Stimulated activated memory B cell treated with anti-CD40 and anti-IgM and Interleukin-4, amounts not matched to agents 10 μg/mL and 1 μg/mL and 100 μg/mL, for 72 hours (primary cell): ENCODE results near the gene TRAP1.

Experiments used
- ATAC-seq: fragments of 150-1000 bp; cut with Tn5 transposase; 2 replicates; pipeline ENCODE4 v1.10.0; 2021
- H3K27ac Mint-ChIP-seq: one replicate; pipeline ENCODE4 v1.8.0; 2022; ENCODE audit warnings: mild to moderate bottlenecking, mixed read lengths
- H3K27me3 Mint-ChIP-seq: one replicate; pipeline ENCODE4 v1.8.0; 2022; ENCODE audit warnings: mixed read lengths
- H3K36me3 Mint-ChIP-seq: one replicate; pipeline ENCODE4 v1.8.0; 2022; ENCODE audit warnings: mixed read lengths
- H3K4me1 Mint-ChIP-seq: one replicate; pipeline ENCODE4 v1.8.0; 2022; ENCODE audit warnings: mixed read lengths
- H3K4me3 Mint-ChIP-seq: one replicate; pipeline ENCODE4 v1.8.0; 2022; ENCODE audit warnings: mild to moderate bottlenecking, moderate library complexity, mixed read lengths
- H3K9me3 Mint-ChIP-seq: one replicate; pipeline ENCODE4 v1.8.0; 2022; ENCODE audit warnings: mixed read lengths

TRAP1 gene

GRCh38 chr16:3717235-3718018 is at the start of gene TRAP1:
Gene TRAP1, minus strand, starts transcription at chr16:3717524. Its CDS starts 16 bp downstream, at chr16:3717508.
- Mint-ChIP-seq H3K9me3 (no peaks in the 10 kb centered on the region), H3K27me3 (no peaks in the 10 kb centered on the region)

GRCh38 chr16:3766177-3766576 is 48.9 kb upstream of the TRAP1 start:
- H3K27me3 Mint-ChIP-seq, result no peaks in the 10 kb centered on the region
- peaks cover 43% of the 10 kb centered on the region for H3K36me3 Mint-ChIP-seq
- ATAC-seq, result no peak
- H3K4me1 Mint-ChIP-seq, result peaks cover 13% of the 10 kb centered on the region
- no peaks in the 10 kb centered on the region for H3K9me3 Mint-ChIP-seq
- H3K27ac Mint-ChIP-seq, result no peak overlapping the region
- H3K4me3 Mint-ChIP-seq, result no peak overlapping the region

More at GRCh38 chr16:3717235-3718018, at the start of gene TRAP1:
- Mint-ChIP-seq H3K4me1 (peaks cover 39% of the 10 kb centered on the region), H3K4me3 (peak within 1 kb of the TSS; percentile 88), H3K27ac (peak within 1 kb of the TSS; percentile 92), H3K36me3 (peaks cover 17% of the 10 kb centered on the region)
- peak; percentile 98 for ATAC-seq

- ATAC-seq, result no peak
- Mint-ChIP-seq H3K9me3 (no peaks in the 10 kb centered on the region), H3K27me3 (no peaks in the 10 kb centered on the region), H3K27ac (no peak overlapping the region), H3K4me1 (peaks cover 13% of the 10 kb centered on the region), H3K4me3 (no peak overlapping the region), H3K36me3 (peaks cover 34% of the 10 kb centered on the region)
These were observed 47.1 kb upstream of the TRAP1 start for GRCh38 chr16:3764409-3764808.

GRCh38 chr16:3762107-3762750 is 44.9 kb upstream of the TRAP1 start:
- Mint-ChIP-seq H3K9me3 (no peaks in the 10 kb centered on the region), H3K27me3 (no peaks in the 10 kb centered on the region), H3K36me3 (peaks cover 38% of the 10 kb centered on the region), H3K4me3 (no peak overlapping the region), H3K27ac (no peak overlapping the region), H3K4me1 (peaks cover 5% of the 10 kb centered on the region)
- ATAC-seq, result no peak

GRCh38 chr16:3761375-3762106 is 44.2 kb upstream of the TRAP1 start:
- ATAC-seq, result no peak
- H3K4me1 Mint-ChIP-seq, result no peaks in the 10 kb centered on the region
- H3K4me3 Mint-ChIP-seq, result no peak overlapping the region
- no peaks in the 10 kb centered on the region for H3K9me3 Mint-ChIP-seq
- no peaks in the 10 kb centered on the region for H3K27me3 Mint-ChIP-seq
- peaks cover 32% of the 10 kb centered on the region for H3K36me3 Mint-ChIP-seq
- H3K27ac Mint-ChIP-seq, result no peak overlapping the region

- Mint-ChIP-seq H3K36me3 (peaks cover 30% of the 10 kb centered on the region), H3K4me3 (no peak overlapping the region), H3K4me1 (no peaks in the 10 kb centered on the region), H3K27ac (no peak overlapping the region), H3K27me3 (no peaks in the 10 kb centered on the region), H3K9me3 (no peaks in the 10 kb centered on the region)
- ATAC-seq, result no peak
These were observed 43.2 kb upstream of the TRAP1 start for GRCh38 chr16:3760518-3760917.

GRCh38 chr16:3759736-3760135 is 42.4 kb upstream of the TRAP1 start:
- ATAC-seq, result no peak
- Mint-ChIP-seq H3K9me3 (no peaks in the 10 kb centered on the region), H3K4me3 (no peak overlapping the region), H3K27me3 (no peaks in the 10 kb centered on the region), H3K4me1 (no peaks in the 10 kb centered on the region), H3K36me3 (peaks cover 34% of the 10 kb centered on the region), H3K27ac (no peak overlapping the region)

- no peak overlapping the region for H3K27ac Mint-ChIP-seq
- no peaks in the 10 kb centered on the region for H3K9me3 Mint-ChIP-seq
- ATAC-seq, result no peak
- H3K4me1 Mint-ChIP-seq, result no peaks in the 10 kb centered on the region
- H3K27me3 Mint-ChIP-seq, result no peaks in the 10 kb centered on the region
- H3K4me3 Mint-ChIP-seq, result no peak overlapping the region
- H3K36me3 Mint-ChIP-seq, result peaks cover 52% of the 10 kb centered on the region
These were observed 38.8 kb upstream of the TRAP1 start for GRCh38 chr16:3756113-3756512.

- no peak overlapping the region for H3K4me3 Mint-ChIP-seq
- no peaks in the 10 kb centered on the region for H3K9me3 Mint-ChIP-seq
- H3K27ac Mint-ChIP-seq, result no peak overlapping the region
- ATAC-seq, result no peak
- H3K36me3 Mint-ChIP-seq, result peaks cover 57% of the 10 kb centered on the region
- peaks cover 2% of the 10 kb centered on the region for H3K4me1 Mint-ChIP-seq
- H3K27me3 Mint-ChIP-seq, result no peaks in the 10 kb centered on the region
These were observed 37.9 kb upstream of the TRAP1 start for GRCh38 chr16:3755249-3755648.

- peaks cover 59% of the 10 kb centered on the region for H3K36me3 Mint-ChIP-seq
- H3K27ac Mint-ChIP-seq, result no peak overlapping the region
- ATAC-seq, result no peak
- no peak overlapping the region for H3K4me3 Mint-ChIP-seq
- H3K27me3 Mint-ChIP-seq, result no peaks in the 10 kb centered on the region
- no peaks in the 10 kb centered on the region for H3K9me3 Mint-ChIP-seq
- peaks cover 7% of the 10 kb centered on the region for H3K4me1 Mint-ChIP-seq
These were observed 37.4 kb upstream of the TRAP1 start for GRCh38 chr16:3754772-3755171.

- H3K4me1 Mint-ChIP-seq, result peaks cover 8% of the 10 kb centered on the region
- no peak for ATAC-seq
- H3K9me3 Mint-ChIP-seq, result no peaks in the 10 kb centered on the region
- no peak overlapping the region for H3K4me3 Mint-ChIP-seq
- no peaks in the 10 kb centered on the region for H3K27me3 Mint-ChIP-seq
- peaks cover 59% of the 10 kb centered on the region for H3K36me3 Mint-ChIP-seq
- no peak overlapping the region for H3K27ac Mint-ChIP-seq
These were observed 36.9 kb upstream of the TRAP1 start for GRCh38 chr16:3754081-3754703.

- peaks cover 57% of the 10 kb centered on the region for H3K36me3 Mint-ChIP-seq
- H3K27ac Mint-ChIP-seq, result no peak overlapping the region
These were observed 35.7 kb upstream of the TRAP1 start for GRCh38 chr16:3752984-3753383.

GRCh38 chr16:3751878-3752277 is 34.6 kb upstream of the TRAP1 start:
- no peak for ATAC-seq
- Mint-ChIP-seq H3K9me3 (no peaks in the 10 kb centered on the region), H3K27ac (no peak overlapping the region)

More at GRCh38 chr16:3752984-3753383, 35.7 kb upstream of the TRAP1 start:
- ATAC-seq, result no peak
- H3K9me3 Mint-ChIP-seq, result no peaks in the 10 kb centered on the region
- no peaks in the 10 kb centered on the region for H3K27me3 Mint-ChIP-seq
- H3K4me3 Mint-ChIP-seq, result no peak overlapping the region
- H3K4me1 Mint-ChIP-seq, result peaks cover 8% of the 10 kb centered on the region

GRCh38 chr16:3748307-3748706 is 31.0 kb upstream of the TRAP1 start:
- H3K9me3 Mint-ChIP-seq, result no peaks in the 10 kb centered on the region
- no peak overlapping the region for H3K4me3 Mint-ChIP-seq
- H3K4me1 Mint-ChIP-seq, result peaks cover 8% of the 10 kb centered on the region
- H3K27ac Mint-ChIP-seq, result no peak overlapping the region
- H3K27me3 Mint-ChIP-seq, result no peaks in the 10 kb centered on the region
- H3K36me3 Mint-ChIP-seq, result peaks cover 67% of the 10 kb centered on the region
- no peak for ATAC-seq

More at GRCh38 chr16:3751878-3752277, 34.6 kb upstream of the TRAP1 start:
- Mint-ChIP-seq H3K4me3 (no peak overlapping the region), H3K36me3 (peaks cover 61% of the 10 kb centered on the region), H3K27me3 (no peaks in the 10 kb centered on the region), H3K4me1 (peaks cover 8% of the 10 kb centered on the region)

- H3K27ac Mint-ChIP-seq, result peak overlapping the region; percentile 32
- ATAC-seq, result no peak
- H3K27me3 Mint-ChIP-seq, result no peaks in the 10 kb centered on the region
- H3K9me3 Mint-ChIP-seq, result no peaks in the 10 kb centered on the region
- peaks cover 8% of the 10 kb centered on the region for H3K4me1 Mint-ChIP-seq
- no peak overlapping the region for H3K4me3 Mint-ChIP-seq
- peaks cover 65% of the 10 kb centered on the region for H3K36me3 Mint-ChIP-seq
These were observed 28.5 kb upstream of the TRAP1 start for GRCh38 chr16:3745751-3746355.
